DOHH2 (cell line): ENCODE results near the gene FNDC11.

ENCODE experiments used
- EZH2phosphoT487 ChIP-seq: fragments of 200-600 bp; sonication (generic); IDR thresholded peaks from 2 replicates; pipeline ENCODE4 v1.6.1; 2017; ENCODE audit warnings: borderline replicate concordance, mild to moderate bottlenecking, antibody characterized with exemption, low read length, moderate library complexity, mixed read lengths
- TF ChIP-seq, protein P1 (sequence below): fragments of 200-600 bp; sonication (generic); IDR thresholded peaks from one replicate; pipeline ENCODE4 v1.5.1; 2014; ENCODE audit warnings: antibody characterized with exemption, mild to moderate bottlenecking, low read depth, low read length; ENCODE audit not compliant: poor library complexity, severe bottlenecking

DNA sequence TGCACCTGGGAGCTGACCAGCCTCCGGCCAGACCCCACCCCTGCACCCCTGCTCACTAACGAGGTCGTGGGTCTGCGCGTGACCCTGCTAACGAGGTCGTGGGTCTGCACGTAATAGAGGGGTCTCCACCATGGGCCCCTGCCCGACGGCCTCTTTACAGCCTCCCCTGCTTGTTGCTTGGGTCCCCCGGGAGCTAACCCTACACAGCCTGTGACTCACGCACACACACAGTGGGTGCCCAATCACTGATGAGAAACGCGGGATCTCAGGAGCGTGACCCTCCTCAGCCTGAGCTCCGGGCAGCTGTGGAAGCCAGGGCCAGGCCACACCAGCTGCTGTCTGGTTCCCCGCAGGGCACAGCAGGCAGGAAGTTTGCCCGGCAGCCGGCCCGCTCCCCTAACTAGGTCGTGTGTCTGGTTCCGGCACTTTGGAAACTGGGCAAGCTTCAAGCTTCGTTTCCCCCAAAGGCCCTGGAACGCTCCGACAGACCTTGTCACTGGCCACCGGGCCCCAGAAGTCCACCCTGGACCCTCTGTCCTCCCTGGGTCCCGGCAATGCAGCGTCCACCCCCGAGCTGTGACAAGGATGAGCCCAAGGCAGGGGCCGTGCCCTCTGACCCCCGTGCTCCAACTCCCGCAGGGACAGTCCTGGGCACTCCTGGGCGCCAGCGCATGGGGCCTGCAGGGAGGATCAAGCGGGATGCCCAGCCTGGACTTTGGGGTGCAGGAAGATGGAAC, 17.6 kb upstream of the FNDC11 start:
- TF ChIP-seq, protein P1, sequence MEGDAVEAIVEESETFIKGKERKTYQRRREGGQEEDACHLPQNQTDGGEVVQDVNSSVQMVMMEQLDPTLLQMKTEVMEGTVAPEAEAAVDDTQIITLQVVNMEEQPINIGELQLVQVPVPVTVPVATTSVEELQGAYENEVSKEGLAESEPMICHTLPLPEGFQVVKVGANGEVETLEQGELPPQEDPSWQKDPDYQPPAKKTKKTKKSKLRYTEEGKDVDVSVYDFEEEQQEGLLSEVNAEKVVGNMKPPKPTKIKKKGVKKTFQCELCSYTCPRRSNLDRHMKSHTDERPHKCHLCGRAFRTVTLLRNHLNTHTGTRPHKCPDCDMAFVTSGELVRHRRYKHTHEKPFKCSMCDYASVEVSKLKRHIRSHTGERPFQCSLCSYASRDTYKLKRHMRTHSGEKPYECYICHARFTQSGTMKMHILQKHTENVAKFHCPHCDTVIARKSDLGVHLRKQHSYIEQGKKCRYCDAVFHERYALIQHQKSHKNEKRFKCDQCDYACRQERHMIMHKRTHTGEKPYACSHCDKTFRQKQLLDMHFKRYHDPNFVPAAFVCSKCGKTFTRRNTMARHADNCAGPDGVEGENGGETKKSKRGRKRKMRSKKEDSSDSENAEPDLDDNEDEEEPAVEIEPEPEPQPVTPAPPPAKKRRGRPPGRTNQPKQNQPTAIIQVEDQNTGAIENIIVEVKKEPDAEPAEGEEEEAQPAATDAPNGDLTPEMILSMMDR: no peak
- no peak for TF ChIP-seq EZH2phosphoT487
